Lower leg skin (tissue), 4 donors: Measurements from ENCODE around the gene GFOD2. TPM values are rescaled to one million over a fixed set of nuclear protein-coding genes. Genes with fewer than 3 reads are reported as not detected.

ENCODE experiments used
- DNase-seq, 2 donors: peaks; one replicate each; pipeline ENCODE4 v3.0.0-alpha.2; 2019; ENCODE audit warnings: low spot score in 2 of 2
- H3K4me3 ChIP-seq: fragments of 200-600 bp; sonication (generic); 2 replicates; pipeline ENCODE4 v1.5.1; 2017; ENCODE audit warnings: mild to moderate bottlenecking, low read depth; ENCODE audit not compliant: poor library complexity, severe bottlenecking
- CTCF ChIP-seq, 3 donors: fragments of 450-650 bp; IDR thresholded peaks; one replicate each; pipeline ENCODE4 v1.5.1; 2016; ENCODE audit warnings: antibody characterized with exemption in 3 of 3, mild to moderate bottlenecking in 3 of 3, moderate library complexity in 2 of 3
- POLR2A ChIP-seq, 2 donors: fragments of 450-650 bp; IDR thresholded peaks; one replicate each; pipeline ENCODE4 v1.6.1; 2016 to 2017; ENCODE audit warnings: antibody characterized with exemption in 2 of 2, mild to moderate bottlenecking in 1 of 2, moderate library complexity in 1 of 2
- WGBS, 2 donors: methylation state at CpG; one replicate each; pipeline ENCODE4 v1.1.5; 2018; 5-methylcytosine and 5-hydroxymethylcytosine counted together
- intact Hi-C: fragments of 100-400 bp; cut with DNase I; formaldehyde crosslinking; loops from one replicate; pipeline ENCODE4 v1.15.0; 2023; ENCODE audit warnings: low total_unique reads
- total RNA-seq, 4 donors: library from RNA; depleted of rRNA; stranded (reverse); fragments of >200 nt; gene quantifications; one replicate each; pipeline ENCODE4 v1.1.0, GENCODE V29; 2016

GFOD2 gene
- total RNA-seq, 4 donors from 2014 or later = 31.7 to 41.4 (median 33.5) TPM

- intact Hi-C loops = no loop called here
- WGBS, 2 donors = 83 to 90% methylated on average over 5 of the region's 5 CpGs
- H3K4me3 ChIP-seq = no peak overlapping the region
- TF ChIP-seq POLR2A (IDR thresholded peaks at IDR 0.05) (no peak), CTCF (IDR thresholded peaks at IDR 0.05) (no peak)
- no peak for DNase-seq
These were observed 4.8 kb upstream of the GFOD2 start for GRCh38 chr16:67723911-67724305.

- DNase-seq = no peak
- WGBS, 2 donors = 82 to 93% methylated on average over 5 of the region's 5 CpGs
- no peak overlapping the region for H3K4me3 ChIP-seq
- intact Hi-C loops = no loop called here
- TF ChIP-seq POLR2A (IDR thresholded peaks at IDR 0.05) (no peak), CTCF (IDR thresholded peaks at IDR 0.05) (no peak)
These were observed 4.2 kb upstream of the GFOD2 start for GRCh38 chr16:67723151-67723910.

- intact Hi-C loops = no loop called here
- H3K4me3 ChIP-seq = no peak overlapping the region
- DNase-seq = no peak
- 10 to 23% methylated on average over 1 of the region's 1 CpG for WGBS, 2 donors
- TF ChIP-seq POLR2A (IDR thresholded peaks at IDR 0.05) = no peak
- TF ChIP-seq CTCF (IDR thresholded peaks at IDR 0.05) = no peak
These were observed 1.1 kb upstream of the GFOD2 start for GRCh38 chr16:67720236-67720635.

GRCh38 chr16:67719778-67720144 lies 645 bp upstream of the GFOD2 start:
- intact Hi-C loops = no loop called here
- TF ChIP-seq CTCF (IDR thresholded peaks at IDR 0.05) (no peak), POLR2A (IDR thresholded peaks at IDR 0.05) (no peak)
- H3K4me3 ChIP-seq = peak overlapping the region; percentile 98
- DNase-seq = peak in 1 of 2 donors; percentile 38
- 3 to 4% methylated on average over 5 of the region's 5 CpGs for WGBS, 2 donors

GRCh38 chr16:67718668-67719047 lies 458 bp downstream of the GFOD2 start:
- intact Hi-C loops = no loop called here
- 0 to 1% methylated on average over 11 to 14 of the region's 14 CpGs for WGBS, 2 donors
- TF ChIP-seq CTCF (IDR thresholded peaks at IDR 0.05) = no peak
- TF ChIP-seq POLR2A (IDR thresholded peaks at IDR 0.05) = no peak
- peak overlapping the region; percentile 98 for H3K4me3 ChIP-seq
- no peak for DNase-seq

- 93 to 95% methylated on average over 2 of the region's 2 CpGs for WGBS, 2 donors
- intact Hi-C loops = no loop called here
- no peak for TF ChIP-seq CTCF (IDR thresholded peaks at IDR 0.05)
- TF ChIP-seq POLR2A (IDR thresholded peaks at IDR 0.05) = no peak
- no peak overlapping the region for H3K4me3 ChIP-seq
- DNase-seq = no peak
These were observed 3.0 kb downstream of the GFOD2 start for GRCh38 chr16:67716097-67716496.
